GM21737 (cell line): Measurements from ENCODE around the gene CARD10.
A peak's percentile ranks its signal among the peaks of the same experiment; 100 is the strongest.

Experiments used
- ATAC-seq: cut with Tn5 transposase; IDR thresholded peaks from one replicate; pipeline ENCODE4 v1.9.1; 2021; ENCODE audit warnings: mild to moderate bottlenecking, moderate library complexity; ENCODE audit not compliant: unreplicated experiment

Gene CARD10

DNA sequence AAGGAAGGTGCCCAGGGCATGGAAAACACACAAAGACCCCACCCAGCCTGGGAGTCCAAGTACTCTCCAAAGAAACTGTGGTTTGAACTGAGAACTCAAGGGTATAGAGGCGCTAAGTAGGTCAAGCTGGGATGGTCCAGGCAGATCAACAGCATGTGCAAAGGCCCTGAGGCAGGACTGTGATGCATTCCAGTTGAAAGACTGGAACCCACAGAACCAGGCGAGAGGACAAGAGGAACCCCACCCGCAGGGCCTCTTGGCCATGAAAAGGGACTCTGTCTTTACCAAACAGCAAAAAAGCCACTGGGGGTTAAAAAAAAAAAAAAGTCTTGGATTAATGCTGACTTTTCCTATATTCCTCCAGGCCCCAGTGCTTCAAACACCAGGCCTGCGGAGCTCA lies 14.3 kb downstream of the CARD10 start:
- ATAC-seq: no peak

DNA sequence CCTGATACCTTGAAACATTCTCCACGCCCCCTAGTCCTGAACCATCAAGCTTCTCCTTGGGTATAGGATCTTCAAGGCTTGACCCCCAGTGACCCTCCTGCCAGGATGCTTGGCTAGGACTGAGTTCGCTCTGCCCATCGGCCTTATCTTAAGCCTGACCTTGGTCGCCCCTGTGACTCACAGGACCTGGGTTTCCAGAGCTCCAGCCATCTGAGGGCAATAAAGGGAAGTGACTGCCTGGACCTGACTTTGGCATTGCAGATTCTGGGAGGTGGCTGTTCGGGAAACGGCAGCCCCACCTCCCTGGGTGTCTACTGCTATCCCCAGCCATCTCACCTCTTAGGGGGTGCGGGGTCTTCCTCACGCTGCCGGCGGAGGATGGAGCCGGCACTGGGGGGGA lies 15.4 kb downstream of the CARD10 start:
- no peak for ATAC-seq

DNA sequence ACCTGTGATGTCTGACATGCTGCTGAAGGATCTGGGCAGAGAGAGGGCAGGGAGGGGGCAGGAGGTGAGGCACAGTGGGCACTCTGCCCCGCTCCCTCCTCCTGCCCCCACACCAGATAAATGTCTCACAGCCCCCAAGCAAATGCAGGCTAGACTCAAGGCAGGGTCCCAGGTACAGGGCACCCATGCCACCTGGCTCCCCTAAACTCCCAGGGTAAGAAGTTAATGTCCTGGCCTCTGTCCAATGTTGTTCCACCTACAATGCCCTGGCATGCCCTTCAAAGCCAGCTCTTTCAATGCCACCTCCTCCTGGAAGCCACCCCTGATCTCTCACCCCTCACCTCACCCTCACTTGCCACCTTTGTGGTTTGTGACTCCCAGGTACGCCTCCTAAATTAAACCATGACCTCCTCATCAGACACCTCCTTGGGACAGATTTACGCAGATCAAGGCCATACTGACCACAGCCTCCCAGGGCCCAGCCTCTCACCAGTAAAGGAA lies 16.0 kb downstream of the CARD10 start:
- no peak for ATAC-seq

DNA sequence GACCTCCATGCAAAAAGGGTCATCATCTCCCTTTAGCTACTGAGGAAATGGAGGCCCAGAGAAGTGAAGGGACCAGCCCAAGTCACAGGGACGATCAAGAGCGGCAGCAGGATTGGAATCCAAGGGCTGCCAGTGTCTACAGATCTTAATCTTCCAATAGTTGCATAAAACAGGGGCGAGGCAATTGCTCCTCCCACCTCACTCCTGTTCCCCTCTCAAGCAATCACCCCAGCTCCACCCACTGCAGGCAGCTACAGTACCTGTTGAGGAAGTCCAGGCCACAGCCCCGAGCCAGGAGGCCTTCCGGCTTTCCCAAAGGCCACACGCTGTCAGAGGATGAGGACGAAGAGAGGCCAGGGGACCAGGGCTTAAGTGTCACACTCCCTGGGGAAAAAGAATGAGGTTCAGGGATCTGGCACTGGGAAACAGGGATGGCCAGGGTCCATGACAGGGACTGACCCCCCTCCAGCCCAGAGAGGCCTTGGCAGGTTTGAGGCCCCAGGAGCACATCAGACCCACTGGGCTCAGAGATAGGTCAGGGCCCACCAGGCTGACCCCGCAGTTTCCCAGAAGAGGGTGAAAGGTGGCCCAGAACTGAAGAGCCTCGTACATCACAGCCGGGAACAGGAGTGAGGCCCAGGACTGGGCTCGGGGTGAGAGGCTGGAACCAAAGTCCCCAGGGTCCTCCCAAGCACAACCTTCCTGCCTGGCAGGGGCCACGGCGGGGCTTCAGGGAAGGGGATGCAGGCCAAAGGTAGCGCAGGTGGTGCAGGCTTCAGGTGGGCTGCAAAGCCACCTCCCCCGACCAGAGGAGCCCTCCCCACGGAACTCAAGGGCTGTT lies 16.7 kb downstream of the CARD10 start:
- no peak for ATAC-seq

DNA sequence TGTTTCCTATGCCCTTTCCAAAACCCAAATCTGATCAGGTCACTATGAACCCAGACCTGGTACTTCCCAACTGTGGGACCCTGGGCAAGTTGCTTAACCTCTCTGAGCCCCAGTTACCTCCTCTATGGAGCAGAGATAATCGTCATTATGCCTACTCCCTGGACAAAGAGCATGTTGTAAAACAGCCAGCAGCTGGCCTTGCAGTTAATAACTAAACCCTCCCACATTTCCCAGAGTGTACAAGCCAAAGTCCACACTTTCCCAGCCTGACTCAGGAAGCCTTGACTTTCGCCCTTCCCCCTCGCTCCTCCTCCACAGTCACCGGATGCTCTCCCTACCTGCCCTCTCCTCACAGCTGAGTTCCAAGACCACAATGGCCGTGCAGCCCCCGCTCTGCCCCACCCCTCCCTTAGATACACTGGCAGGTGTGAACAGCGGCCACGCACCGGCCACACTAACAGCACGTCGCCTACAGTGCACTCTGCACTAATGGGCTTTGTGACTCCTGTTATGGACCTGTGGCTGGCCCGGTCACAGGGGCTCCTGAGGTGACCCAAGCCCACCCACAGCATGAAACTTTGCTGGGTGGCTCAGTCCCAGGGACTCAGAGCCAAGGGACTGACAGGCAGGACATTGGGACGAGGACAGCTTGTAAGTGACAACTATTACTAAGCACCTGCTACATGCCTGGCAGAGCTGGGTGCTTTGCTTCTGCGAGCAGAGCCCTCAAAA lies 17.4 kb downstream of the CARD10 start:
- ATAC-seq: no peak

DNA sequence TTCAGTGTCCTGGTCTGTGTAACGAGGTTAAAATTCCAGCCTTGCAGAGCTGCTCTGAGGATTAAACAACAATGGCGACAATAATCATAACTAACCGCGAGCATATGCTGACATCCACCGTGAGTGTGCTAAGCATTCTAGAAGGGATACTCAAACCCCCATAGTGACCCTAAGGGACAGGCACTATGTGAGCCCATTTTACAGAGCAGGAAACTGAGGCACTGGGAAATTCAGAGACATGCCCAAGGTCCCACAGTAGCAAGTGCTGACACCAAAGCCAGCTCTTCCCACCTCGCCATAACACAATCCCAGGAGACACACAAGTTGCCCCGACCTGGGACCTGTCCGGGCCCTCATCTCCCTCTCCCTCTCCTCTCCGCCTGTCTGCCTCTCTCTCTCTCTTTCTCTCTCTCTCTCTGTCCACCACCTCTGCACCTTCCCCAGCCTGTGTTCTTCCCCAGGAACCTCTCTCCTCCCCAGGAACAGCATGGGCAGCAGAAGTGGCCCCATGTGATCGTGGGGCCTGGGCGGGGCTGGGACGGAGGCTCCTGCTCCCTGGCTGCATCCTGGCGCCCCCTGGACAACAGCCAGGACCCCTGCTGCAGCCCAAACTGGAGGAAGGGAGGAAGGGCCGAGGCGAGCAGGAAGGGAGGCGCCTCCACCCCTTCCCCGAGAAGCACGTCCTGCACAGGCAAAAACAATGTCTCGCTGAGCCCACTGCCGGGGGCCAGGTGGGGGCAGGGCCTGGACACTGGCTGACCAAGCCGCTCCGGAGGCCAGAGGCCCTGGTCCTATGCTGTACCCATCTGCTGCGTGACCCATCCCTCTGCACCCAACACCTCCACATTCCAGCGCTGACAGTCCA lies 18.2 kb downstream of the CARD10 start:
- ATAC-seq: no peak

DNA sequence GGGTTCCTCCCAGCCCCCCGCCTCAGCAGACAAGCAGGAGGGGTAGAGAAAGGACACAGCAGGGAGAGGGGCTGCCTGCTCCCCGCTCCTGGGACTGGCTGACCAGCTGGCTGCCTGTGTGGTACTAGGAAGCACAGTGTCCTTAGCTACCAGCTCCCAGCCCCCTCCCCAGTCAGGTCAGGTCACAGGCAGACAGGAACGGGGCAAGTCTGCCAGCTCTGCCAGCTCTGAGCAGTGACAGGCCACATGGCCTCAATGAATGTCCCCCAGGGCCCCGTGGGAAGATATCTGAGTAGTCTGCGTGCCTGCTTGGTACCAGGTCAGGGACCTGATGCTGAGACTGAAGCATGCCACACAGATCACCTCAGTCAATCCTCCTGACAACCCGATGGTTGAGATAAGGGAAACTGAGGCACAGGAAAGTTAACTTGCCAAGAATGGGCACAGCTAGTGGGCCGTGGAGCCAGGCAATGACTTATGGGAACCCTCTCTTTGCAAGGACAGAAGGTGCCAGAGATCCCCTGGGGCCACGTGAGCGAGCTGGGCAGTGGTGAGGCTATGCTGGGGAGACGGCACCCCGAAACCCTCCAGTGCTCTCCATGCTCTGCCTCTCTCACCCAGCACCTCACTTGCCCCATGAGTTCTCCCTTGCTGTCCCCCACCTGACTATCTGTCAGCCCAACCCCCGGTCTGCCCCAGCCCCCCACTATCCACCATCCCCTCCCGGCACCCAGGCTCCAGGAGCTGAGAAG lies 19.2 kb downstream of the CARD10 start:
- ATAC-seq: no peak

DNA sequence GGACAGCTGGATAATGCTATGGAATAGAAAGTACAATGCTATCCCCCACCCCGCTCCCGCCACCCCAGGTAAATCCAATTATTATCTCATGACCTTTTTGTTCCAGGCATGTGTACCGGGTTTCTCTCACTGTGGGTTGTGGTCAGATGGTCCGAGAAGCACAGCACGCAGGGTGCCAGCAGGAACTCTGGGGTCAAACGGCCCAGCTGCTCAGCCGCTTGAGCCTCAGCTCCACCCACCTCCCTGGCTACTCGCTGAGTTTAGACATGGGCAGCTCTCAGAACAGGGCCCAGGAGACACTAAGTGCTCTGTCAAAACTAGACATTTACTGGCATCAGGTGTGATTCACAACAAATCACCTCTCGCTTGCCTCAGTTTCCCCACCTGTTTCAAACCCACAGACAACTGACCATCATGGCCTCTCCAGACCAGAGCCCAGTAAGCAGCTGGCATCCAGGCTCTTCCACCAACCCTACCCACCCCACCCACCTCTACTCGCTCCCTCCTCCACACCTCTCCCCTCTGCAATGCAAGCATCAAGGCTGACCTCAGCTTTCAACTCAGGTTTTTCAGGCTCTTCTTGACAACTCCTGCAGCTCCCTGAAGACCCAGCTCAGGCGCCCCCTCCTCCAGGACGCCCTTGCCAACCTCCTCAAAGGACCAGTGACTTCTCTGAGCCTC lies 20.0 kb downstream of the CARD10 start:
- ATAC-seq: no peak

DNA sequence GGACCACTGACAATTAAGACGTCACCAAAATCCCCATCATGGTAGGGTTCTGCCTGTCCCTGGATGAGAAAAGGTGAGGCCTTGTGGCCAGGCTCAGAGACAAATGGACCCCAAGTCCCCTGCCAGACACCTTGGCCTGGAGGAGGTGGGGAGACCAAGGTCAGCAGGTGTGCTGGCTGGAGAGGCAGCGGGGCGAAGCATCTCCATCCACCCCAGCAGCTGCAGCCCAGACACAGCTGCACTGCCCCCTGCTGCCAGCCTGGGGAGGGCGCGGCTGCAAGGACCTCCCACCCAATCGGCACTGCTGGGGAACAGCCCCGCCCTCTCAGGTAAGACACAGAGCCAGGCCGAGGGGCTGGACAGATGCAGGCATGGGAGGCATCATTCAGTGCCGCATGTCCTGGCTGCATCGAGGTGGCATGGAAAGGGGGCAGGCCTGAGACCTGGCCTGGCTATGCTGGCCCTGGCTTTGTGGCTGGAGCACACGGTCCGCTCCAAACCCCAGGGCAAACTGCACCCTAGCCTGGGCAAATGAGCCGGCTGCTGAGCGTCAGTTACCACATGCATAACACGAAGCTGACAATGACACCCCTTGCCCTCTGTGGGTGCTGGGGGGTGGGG lies 20.8 kb downstream of the CARD10 start:
- ATAC-seq: peak; percentile 66

DNA sequence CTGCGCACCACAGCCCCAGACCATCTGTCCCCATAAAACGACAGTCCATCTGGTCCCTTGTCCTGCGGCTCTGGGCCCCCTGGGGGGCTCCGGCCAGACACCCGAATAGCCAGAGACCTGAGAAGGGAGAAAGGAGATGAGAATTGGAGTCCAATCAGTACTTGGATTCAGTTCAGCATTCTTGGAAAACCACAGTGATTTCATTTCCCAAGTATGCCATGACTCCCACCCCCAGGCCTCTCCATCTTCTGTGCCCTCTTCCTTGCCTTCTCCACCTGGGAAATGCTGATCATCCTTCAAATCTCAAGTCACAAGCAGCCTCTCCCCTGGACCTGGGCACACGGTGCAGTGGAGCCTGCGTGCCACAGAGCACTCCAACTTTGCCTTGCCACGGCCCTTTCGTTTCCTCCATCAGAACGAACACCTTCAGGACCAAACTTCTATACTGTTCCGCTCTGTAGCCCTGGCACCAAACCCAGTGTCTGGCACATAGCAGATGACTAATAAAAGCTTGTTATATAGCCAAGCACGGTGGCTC lies 22.1 kb downstream of the CARD10 start:
- ATAC-seq: no peak

DNA sequence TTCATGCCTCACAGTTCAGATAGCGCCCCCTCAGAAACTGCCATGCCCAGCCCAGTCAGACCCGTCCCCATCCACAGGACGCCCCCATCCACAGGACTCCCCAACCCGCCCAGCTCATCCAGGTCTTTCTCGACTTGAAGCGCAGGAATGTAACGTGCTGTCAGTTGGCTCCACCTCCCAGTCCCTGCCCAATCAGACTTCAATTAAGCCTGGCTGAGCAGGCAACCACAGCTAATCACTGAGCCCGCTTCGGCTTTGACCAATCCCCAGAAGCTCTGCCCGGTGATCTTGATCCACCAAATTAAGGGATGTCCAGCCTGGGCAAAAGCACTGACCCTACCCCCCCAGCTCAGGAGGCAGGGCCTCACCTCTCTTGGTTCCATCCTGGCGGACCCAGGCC lies 22.6 kb downstream of the CARD10 start:
- no peak for ATAC-seq

DNA sequence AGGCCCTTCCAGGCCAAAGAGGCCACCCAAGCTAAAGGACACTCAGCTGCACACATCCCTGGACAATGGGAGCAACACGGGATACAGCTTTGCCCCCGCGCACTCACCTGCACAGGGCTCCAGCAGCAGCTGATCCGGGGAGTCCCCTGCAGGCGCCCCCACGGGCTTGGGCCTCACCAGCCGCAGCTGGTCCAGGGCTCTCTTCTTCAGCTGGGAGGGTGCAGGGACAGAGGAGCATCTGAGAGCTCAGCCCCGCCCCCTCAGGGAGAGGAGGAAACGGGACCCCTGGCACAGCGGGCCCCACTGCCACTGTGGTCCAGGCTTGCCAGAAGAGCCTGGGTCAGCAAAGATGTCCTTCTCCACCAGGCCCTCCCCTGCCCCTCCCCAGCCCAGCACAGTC lies 25.2 kb downstream of the CARD10 start:
- ATAC-seq: no peak

DNA sequence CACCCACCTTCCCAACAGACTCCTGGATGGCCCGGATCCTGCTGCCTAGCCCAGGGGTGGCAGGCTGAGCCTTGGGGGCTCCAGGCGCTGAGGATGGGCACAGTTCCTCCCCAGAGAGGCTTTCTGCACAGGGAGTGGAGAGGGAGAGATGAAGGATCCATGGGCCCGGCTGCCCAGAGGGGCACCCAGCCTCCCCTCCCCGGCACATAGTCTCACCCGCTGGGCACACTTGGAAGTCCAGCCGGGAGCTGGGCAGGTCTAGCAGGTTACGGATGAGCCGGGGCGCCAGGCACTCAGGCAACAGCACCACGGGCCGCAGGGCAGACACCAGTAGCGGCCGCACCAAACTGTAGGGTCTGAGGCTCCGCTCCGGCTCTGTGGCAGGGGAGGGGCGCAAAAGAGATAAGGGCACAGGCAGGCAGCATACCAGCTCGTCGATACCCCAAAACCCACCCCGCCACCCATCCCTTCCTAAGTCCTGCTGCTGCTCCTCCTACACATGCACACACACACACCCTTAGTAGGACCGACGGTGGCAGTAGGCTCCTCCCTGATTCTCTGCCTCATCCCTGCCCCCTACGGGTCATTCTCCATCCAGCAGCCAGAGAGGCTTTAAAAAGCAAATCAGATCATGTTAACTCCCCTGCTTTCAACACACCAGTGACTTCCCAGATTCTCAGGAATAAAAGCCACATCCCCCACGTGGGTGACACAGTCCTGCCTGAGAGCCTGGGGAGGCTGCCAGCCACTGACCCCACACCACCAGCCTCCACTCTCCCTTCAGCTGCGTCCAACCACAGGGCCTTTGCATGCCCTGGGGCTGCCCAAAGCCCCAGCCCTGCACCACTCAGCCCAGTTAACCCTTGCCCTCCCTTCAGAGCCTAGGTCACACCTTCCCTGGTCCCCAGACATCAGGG lies 26.5 kb downstream of the CARD10 start:
- no peak for ATAC-seq

DNA sequence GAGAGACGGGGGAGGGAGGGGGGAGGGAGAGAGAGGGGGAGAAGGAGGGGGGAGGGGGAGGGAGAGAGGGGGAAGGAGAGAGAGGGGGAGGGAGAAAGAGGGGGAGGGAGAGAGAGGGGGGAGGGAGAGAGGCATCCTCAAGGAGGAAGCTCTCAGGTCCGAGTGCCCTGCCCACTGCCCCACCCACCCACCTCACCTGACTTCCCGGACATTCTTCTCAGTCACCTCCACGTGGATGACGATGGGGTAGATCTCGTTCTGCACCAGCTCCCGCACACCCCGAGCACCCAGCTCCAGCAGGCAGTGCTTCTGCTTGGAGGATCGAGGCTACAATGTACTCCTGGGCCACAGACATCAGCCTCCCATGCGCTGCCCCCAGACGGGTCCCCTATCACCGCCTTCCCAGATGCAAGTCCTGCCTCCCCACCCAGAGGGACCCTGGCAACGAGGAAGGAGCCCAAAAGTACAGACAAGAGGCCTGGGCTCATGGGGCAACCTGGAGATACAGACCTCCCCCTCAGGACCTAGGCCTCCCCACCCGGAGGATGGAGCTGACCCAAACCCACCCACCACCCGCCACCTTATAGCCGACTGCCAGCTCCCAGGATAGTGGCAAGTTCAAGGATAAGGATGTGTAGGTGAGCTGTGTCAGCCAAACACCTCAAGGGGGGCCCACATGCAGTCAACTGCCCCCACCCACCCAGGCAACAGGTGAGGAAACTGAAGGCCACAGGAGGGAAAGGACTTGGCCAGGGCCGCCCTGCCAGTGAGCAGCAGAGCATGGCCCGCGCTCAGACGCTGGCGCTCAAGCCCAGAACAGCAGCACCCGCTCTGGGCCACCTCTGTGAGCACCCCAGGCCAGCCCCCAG lies 27.4 kb downstream of the CARD10 start:
- ATAC-seq: no peak

DNA sequence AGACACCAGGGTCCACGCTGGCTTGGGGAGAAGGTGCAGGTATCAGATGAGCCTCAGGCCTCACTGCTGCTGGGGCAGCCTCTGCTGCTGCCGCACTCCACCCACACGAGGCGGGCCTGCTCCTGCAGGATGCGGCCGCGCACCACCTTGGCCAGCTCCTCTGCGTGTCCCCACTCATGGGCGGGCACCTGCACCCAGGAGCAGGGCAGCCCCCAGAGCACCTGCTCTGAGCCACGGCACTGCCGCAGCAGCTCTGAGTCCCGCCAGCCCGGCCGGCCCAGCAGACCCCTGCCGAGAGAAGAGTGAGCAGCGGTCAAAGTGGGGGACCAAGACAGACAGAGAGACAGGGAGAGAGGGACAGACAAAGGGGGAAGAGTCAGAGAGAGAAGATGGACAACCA lies 28.1 kb downstream of the CARD10 start:
- ATAC-seq: no peak

DNA sequence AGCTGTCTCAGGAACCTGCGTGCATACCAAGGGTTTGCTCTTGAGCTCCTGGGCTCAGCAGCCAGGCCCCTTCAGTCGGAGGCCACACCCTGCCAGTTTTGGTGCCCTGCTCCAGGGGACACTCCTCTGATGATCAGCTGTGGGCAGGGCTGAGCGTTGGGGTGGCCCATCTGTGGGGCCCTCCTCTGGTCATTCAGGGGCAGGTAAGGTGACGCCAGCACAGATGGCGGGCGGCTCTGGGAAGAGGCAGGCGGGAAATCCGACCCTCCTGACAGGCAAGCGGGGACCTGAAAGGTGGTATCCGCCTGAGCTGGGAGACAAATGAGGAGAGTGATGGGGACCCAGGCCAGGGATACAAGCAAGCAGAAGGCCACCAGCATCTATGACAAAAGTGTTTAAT lies 29.2 kb downstream of the CARD10 start:
- ATAC-seq: no peak
